HAP-1 (cell line): ENCODE measurements around the gene TMEM129.

Experiments
- DNase-seq, 2 experiments: peaks; one replicate each; pipeline ENCODE4 v3.0.0-alpha.2; 2016 to 2020; ENCODE audit warnings: low spot score in 2 of 2
- H3K27me3 ChIP-seq: fragments of 250-450 bp; sonication (Bioruptor Pico); 2 replicates; pipeline ENCODE4 v1.5.1; 2020; ENCODE audit warnings: low read depth, mild to moderate bottlenecking, moderate library complexity
- H3K36me3 ChIP-seq: fragments of 250-450 bp; sonication (Bioruptor Pico); replicated peaks from 2 replicates; pipeline ENCODE4 v1.5.1; 2020; ENCODE audit warnings: mild to moderate bottlenecking
- H3K4me1 ChIP-seq: fragments of 250-450 bp; sonication (Bioruptor Pico); 2 replicates; pipeline ENCODE4 v1.5.1; 2020; ENCODE audit warnings: mild to moderate bottlenecking
- H3K4me3 ChIP-seq: fragments of 250-450 bp; sonication (Bioruptor Pico); 2 replicates; pipeline ENCODE4 v1.5.1; 2020; ENCODE audit warnings: mild to moderate bottlenecking, moderate library complexity
- H3K9me3 ChIP-seq: fragments of 250-450 bp; sonication (Bioruptor Pico); 2 replicates; pipeline ENCODE4 v1.5.1; 2020; ENCODE audit warnings: mild to moderate bottlenecking, moderate library complexity
- in situ Hi-C: fragments of 300-500 bp; cut with MboI; formaldehyde crosslinking; loops from 3 replicates; pipeline ENCODE4 v1.14.3; 2020; ENCODE audit warnings: low sequenced_read_pairs, inconsistent platforms, mixed read lengths

TMEM129 gene, protein sequence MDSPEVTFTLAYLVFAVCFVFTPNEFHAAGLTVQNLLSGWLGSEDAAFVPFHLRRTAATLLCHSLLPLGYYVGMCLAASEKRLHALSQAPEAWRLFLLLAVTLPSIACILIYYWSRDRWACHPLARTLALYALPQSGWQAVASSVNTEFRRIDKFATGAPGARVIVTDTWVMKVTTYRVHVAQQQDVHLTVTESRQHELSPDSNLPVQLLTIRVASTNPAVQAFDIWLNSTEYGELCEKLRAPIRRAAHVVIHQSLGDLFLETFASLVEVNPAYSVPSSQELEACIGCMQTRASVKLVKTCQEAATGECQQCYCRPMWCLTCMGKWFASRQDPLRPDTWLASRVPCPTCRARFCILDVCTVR

DNA sequence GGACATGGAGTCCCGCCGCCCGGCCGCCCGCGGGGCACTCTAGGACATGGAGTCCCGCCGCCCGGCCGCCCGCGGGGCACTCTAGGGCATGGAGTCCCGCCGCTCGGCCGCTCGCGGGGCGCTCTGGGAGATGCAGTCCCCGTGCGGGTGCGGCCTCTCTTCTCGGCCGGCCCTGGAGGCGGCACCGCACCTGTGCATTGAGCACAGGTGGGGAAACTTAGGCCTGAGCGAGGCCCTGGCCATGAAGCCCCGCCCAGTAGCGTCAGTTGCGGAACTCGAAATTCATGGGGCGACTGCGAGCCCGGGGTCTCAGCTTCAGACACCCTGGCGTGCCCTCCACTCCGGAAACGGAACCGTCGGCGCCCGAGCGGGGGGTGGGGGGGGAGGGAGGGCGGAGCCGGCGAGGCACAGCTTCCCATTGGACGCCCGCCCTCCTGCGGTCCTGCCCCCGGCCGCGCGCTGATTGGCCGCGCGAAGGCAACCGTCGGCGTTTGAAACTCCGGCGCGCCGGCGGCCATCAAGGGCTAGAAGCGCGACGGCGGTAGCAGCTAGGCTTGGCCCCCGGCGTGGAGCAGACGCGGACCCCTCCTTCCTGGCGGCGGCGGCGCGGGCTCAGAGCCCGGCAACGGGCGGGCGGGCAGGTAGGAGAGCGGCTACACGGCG is at the start of gene TMEM129, which contains the start of gene TACC3:
TSS of gene TMEM129 (minus strand) at position 321 of the 663 bp plus-strand sequence. CDS start 486 bp downstream, outside the sequence.
TSS of gene TACC3 (plus strand) at position 519 of the 663 bp plus-strand sequence. CDS start 1,901 bp downstream, outside the sequence.
- Histone ChIP-seq H3K27me3 (no peaks in the 10 kb centered on the region), H3K4me3 (peak within 1 kb of the TSS; percentile 89), H3K36me3 (peaks cover 63% of the 10 kb centered on the region), H3K9me3 (no peaks in the 10 kb centered on the region), H3K4me1 (peaks cover 6% of the 10 kb centered on the region)
- in situ Hi-C loops, result no loop called here
- DNase-seq, result peak; percentile 89 to 96

DNA sequence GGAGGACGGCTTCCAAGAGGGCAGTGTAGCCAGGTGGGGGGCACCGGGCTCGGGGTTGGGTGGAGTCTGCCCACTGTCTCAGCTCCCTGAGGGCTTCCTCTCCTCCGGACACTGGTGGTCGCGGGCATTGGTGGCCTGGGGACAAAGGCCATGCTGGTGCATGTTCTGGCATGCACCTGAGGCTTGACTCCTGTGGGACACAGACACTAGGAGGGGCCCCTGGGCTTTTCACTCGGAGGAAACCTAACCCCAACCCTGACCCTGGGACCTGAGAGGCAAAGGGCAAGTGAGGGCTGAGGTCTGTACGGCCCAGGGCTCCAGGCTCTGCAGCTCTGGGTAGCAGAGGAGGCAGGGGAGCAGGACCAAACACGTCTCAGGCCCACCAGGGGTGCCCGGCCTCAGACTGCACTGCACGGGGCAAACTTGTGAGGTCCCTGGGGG is 49.7 kb upstream of the TMEM129 start:
- peaks cover 15% of the 10 kb centered on the region for H3K4me1 ChIP-seq
- H3K36me3 ChIP-seq, result no peaks in the 10 kb centered on the region
- no peak overlapping the region for H3K4me3 ChIP-seq
- DNase-seq, result no peak
- H3K27me3 ChIP-seq, result no peaks in the 10 kb centered on the region
- in situ Hi-C loops, result no loop called here
- no peaks in the 10 kb centered on the region for H3K9me3 ChIP-seq

DNA sequence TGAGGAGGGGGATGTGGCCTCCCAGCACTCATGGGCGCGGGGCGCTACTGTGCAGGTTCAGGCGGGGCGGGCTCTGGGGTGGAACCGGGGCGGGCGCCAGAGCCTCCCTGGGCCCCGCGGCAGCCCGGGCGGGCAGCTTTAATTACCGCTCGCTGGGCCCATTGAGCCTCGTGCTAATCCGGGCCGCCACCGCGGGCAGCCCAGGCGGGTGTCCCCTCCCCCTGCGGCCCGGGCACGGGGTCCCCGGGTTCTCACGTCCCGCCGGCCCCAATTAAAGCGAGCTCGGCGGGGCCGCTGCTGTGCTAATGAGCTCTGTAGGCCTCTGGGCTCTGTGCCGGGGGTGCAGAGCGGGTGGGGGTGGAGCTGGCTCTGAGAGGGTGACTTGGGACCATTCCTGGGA is 49.1 kb upstream of the TMEM129 start:
- in situ Hi-C loops, result no loop called here
- peaks cover 15% of the 10 kb centered on the region for H3K4me1 ChIP-seq

DNA sequence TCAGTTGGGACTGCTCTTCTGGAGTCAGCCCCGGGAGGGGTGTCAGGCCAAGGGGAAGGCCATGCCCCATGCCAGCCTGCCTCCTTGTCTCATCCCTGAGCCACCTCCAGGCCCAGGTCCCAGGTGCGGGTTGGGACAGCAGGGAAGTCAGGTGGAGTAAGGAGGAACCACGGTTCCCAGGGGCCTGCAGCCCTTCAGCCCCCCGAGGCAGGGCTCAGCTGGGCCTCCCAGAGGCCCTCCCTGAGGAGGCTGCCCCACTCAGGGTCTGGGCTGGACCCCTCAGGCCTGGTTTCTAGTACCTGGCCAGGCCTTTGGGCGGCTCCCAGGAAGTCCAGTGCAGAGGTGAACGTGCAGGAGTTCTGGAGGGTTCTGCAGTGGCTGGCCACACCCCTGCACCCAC is 48.6 kb upstream of the TMEM129 start:
- Histone ChIP-seq H3K27me3 (no peaks in the 10 kb centered on the region), H3K4me3 (no peak overlapping the region), H3K36me3 (no peaks in the 10 kb centered on the region), H3K4me1 (peaks cover 15% of the 10 kb centered on the region), H3K9me3 (no peaks in the 10 kb centered on the region)
- in situ Hi-C loops, result no loop called here
- DNase-seq, result no peak

More for the DNA sequence above, 49.1 kb upstream of the TMEM129 start:
- H3K27me3 ChIP-seq, result no peaks in the 10 kb centered on the region
- no peaks in the 10 kb centered on the region for H3K36me3 ChIP-seq
- H3K4me3 ChIP-seq, result no peak overlapping the region
- no peaks in the 10 kb centered on the region for H3K9me3 ChIP-seq
- no peak for DNase-seq

DNA sequence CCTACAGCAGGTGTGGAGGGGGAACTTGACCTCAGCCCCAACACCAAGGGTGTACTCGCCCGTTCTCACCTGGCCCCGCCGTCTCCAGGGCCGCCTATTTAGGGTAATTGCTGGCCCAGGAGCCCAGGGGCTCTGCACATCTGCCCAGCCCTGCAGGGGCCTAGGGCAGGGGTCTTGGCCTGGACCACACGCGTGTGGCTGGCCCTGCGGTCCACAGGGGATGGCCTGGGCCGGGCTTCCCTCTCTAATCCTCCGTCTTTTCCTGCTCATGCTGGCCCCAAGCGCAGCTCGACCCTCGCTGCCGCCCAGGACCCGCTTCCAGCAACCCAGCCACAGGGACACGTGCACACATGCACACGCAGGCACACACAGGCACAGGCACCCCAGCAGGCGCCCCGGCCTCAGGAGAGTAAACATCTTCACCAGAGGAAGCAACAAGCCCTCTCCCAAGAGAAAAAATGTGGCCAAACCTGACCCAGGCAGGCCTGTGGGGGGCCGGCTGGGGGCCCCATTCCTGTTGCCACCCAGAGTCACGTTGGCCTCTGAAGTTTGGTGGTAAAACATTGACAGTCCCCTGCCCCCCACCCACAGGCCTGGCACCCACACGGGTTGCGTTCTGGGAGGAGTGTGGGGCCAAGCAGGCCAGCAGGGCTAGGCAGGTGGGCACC is 47.4 kb upstream of the TMEM129 start:
- DNase-seq, result no peak
- peaks cover 20% of the 10 kb centered on the region for H3K4me1 ChIP-seq
- peak overlapping the region; percentile 13; the same call in 1 of the 2 replicates for H3K4me3 ChIP-seq
- in situ Hi-C loops, result no loop called here
- no peaks in the 10 kb centered on the region for H3K27me3 ChIP-seq
- H3K9me3 ChIP-seq, result no peaks in the 10 kb centered on the region
- H3K36me3 ChIP-seq, result no peaks in the 10 kb centered on the region

DNA sequence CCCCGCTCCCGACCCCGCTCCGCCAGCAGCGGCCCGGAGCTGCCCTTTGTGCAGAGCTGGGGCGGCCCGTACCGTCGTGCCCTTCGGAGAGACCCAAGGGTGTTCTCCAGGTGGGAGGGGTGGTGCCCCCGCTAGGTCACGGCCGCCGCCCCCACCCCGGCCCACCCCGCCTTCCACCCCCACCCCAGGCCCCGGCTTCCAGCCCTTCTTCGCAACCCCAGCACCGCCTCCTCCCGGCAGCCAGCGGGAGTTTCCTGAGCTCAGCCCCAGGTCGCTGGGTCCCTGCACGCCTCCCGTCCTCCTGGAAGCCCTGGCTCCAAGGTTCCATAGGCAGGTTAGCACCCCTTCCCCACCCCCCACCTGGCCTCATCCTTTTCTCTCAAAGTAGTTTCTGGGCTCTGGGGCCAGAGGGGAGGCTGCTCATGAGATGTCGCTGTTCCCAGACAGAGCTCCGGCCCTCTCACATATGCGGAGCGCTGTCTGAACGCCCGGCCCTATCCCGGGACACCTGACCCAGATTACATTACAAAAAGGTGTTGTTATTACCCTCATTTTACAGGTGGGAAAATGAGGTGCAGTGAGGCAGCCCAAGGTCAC is 46.7 kb upstream of the TMEM129 start:
- in situ Hi-C loops, result no loop called here
- H3K27me3 ChIP-seq, result no peaks in the 10 kb centered on the region
- H3K4me3 ChIP-seq, result peak overlapping the region; percentile 13
- DNase-seq, result peak; percentile 34 to 81
- H3K4me1 ChIP-seq, result peaks cover 23% of the 10 kb centered on the region
- no peaks in the 10 kb centered on the region for H3K9me3 ChIP-seq
- no peaks in the 10 kb centered on the region for H3K36me3 ChIP-seq

DNA sequence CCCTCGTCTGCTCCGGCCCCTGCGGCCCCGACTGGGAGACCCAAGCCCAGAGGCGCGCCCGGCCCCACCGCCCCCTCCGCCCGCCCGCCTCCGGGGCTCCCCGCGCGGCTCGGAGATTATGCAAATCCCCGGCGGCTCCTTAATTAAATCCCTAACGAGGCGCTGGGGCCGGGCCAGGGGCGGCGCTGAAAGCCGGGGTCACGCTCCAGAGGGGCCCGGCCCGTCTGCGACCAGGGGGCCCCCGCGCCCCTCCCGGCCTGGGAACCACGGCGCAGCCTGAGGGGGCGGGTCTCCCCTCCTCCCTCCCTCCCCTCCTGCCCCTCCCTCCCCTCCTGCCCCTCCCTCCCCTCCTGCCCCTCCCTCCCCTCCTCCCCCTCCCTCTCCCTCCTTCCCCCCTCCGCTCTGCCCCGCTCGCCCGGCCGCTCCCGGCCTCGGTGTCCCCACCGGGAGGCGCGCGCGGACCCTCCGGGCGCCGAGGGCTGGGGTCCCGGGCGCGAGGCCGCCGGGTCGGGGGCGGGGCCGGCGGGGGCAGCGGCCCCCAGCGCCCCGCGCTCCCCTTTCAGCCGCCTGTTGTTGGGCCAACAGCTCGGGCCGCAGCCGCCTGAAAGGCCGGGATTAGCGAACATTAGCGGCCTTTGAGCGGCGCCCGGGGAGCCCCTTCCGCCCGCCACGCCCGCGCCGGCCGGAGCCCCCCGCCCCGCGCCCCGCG is 46.1 kb upstream of the TMEM129 start:
- Histone ChIP-seq H3K27me3 (no peaks in the 10 kb centered on the region), H3K4me3 (peak overlapping the region; percentile 10), H3K4me1 (peaks cover 23% of the 10 kb centered on the region), H3K9me3 (no peaks in the 10 kb centered on the region), H3K36me3 (no peaks in the 10 kb centered on the region)
- DNase-seq, result peak; percentile 22 to 76
- in situ Hi-C loops, result no loop called here

DNA sequence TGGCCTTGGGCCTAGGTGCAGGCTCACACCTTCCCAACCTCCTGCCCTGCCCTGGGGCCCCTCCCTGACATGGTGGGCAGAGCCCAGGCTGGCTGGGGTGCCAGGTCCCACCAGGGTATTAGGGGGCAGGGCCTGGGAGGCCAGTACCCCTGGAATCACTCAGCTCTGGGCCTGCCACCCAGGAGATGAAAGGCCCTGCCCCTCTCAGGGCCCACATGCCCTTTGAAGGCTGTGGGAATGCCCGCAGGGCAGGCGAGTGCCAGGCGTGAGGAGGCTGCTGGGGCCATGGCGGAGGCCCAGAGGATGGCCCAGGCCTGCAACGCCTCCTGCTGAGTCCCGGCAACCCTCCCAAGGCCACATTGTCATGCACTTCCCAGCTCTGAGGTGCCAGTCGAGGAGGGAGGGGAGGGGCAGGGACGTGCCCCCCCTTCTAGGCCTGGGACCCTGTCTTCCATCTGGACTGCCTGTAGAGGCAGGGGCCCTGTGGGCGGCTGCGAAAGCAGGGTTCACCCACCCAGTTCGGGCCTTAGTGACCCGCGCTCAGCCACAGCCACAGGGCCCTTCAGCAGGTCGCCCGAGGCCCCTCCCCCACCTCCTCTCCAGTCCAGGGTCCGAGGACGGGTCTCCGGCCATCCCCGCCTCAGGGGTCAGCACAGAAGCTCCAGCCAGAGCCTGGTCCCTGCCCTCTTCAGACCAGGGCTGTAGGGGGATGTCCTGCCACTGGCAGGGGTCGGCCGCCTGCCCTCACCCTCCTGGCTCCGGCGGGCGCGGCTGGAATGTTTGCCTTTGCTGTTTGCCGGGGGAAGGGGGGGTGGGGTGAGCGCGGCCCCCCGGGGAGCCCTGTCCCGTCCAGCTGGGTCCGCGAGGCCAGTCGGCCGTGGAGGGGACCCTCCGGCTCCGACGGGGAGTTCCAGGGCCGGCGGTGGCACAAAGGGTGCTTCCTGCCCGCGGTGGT is 45.3 kb upstream of the TMEM129 start:
- in situ Hi-C loops, result no loop called here
- peak in 1 of 2 experiments; percentile 56 for DNase-seq
- no peaks in the 10 kb centered on the region for H3K9me3 ChIP-seq
- no peaks in the 10 kb centered on the region for H3K27me3 ChIP-seq
- H3K4me3 ChIP-seq, result peak overlapping the region; percentile 10
- H3K36me3 ChIP-seq, result no peaks in the 10 kb centered on the region
- H3K4me1 ChIP-seq, result peaks cover 23% of the 10 kb centered on the region

DNA sequence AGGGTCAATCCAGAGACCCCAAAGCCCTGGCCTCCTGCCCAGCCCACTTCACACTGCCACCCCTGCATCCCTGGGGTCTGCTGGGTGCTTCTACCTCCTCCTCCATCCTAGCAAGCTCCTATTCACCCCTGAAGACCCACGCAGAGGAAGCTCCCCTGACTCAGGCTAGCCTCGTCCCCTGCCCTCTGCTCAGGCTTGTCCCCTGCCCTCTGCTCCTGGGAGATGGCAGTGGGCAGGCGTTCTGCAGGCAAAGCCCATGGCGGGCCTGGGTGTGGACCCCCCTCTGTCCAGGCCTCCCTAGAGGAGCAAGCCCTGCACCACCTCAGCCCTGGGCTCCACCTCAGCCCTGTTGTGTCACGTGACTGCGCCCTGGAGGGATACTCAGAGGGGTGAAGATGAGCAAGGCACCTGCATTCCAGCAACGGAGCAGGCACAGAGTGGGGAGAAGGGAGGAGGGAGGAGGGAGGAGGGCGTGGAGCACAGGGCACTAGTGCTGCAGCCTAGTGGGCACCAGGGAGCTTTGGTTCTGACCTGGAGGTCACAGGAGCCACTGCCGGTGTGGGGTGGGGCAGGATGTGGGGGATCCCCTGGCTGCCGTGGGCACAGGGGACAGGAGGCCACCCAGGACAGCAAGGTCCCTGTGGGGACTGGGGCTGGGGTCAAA is 44.4 kb upstream of the TMEM129 start:
- Histone ChIP-seq H3K9me3 (no peaks in the 10 kb centered on the region), H3K36me3 (no peaks in the 10 kb centered on the region), H3K4me3 (no peak overlapping the region), H3K27me3 (no peaks in the 10 kb centered on the region), H3K4me1 (peaks cover 23% of the 10 kb centered on the region)
- no peak for DNase-seq
- in situ Hi-C loops, result no loop called here

DNA sequence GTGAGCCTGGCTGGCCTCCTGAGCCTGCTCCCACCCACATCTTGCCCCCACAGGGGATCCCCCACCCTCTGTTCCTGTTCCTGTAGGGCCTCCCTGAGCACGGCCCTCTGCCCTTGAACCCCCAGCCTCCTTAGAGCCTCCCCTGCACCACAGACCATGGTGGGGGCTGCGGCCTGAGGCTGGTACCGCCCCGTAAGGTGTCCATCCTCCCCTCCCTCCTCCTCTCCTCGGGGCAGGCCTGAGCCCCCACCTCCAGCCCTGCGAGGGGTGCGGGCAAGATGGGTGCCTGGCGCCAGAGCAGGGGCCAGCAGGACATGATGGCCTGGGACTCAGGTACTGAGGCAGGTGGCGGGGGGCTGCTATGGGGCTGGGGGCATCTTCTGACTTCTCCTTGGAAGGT is 43.5 kb upstream of the TMEM129 start:
- in situ Hi-C loops, result no loop called here
- H3K4me1 ChIP-seq, result peaks cover 19% of the 10 kb centered on the region
- DNase-seq, result no peak
- H3K36me3 ChIP-seq, result no peaks in the 10 kb centered on the region
- no peaks in the 10 kb centered on the region for H3K27me3 ChIP-seq
- no peaks in the 10 kb centered on the region for H3K9me3 ChIP-seq
- H3K4me3 ChIP-seq, result no peak overlapping the region

DNA sequence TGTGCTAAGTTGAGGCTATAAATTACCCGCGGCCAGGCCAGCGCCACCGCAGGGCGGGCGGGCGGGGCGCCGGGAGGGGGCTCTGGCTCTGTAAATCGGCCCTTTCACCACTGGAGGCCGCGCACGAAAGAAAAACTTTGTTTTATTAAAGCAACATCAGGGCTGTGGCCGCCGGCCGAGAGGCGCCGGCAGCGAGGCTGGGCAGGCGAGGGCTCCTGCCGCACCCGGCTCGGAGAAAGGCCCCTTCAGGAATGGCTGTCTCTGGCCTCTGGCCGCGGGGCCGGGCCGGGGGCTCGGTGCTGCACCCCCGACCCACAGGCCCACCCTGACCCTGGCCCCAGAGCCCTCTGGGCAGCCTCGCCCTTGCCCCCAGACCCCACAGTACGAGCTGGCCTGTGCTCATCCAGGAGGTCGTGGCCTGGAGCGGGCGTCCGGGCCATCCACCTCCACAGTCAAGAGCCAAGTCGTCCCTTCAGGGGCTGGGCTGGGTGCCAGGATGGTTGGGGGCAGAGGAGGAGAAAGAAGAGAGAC is 42.5 kb upstream of the TMEM129 start:
- Histone ChIP-seq H3K4me1 (peaks cover 19% of the 10 kb centered on the region), H3K36me3 (no peaks in the 10 kb centered on the region), H3K27me3 (no peaks in the 10 kb centered on the region), H3K9me3 (no peaks in the 10 kb centered on the region), H3K4me3 (no peak overlapping the region)
- peak; percentile 56 to 81 for DNase-seq
- in situ Hi-C loops, result no loop called here
